ENCODE measurements around the gene PITX1.

Gene PITX1

DNA sequence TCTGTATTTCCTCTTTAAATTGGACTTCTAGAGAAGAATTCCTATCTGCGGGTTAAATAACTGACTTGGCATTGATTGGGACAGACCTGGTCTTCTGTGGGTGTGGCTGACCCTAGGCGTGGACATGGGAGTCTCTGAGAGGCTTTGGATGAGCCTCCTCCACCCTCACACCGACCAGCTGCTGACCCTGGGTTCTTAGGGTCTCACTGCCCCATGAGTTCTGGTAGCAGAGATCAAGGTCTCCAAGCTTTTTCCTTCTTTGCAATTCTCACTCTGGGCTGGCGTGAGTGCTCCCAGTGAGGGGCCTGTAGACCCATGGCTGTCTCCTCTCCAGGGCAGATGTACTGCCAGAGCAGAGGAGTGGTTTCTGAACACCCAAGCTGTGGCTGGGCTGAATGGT is 41.6 kb upstream of the PITX1 start:
- DNase-seq (ENCODE audit: low read depth) = no peak
- H3K4me3 ChIP-seq (ENCODE audit: control insufficient read depth, low read depth, low read length) = no peak overlapping the region
- TF ChIP-seq, protein P1, sequence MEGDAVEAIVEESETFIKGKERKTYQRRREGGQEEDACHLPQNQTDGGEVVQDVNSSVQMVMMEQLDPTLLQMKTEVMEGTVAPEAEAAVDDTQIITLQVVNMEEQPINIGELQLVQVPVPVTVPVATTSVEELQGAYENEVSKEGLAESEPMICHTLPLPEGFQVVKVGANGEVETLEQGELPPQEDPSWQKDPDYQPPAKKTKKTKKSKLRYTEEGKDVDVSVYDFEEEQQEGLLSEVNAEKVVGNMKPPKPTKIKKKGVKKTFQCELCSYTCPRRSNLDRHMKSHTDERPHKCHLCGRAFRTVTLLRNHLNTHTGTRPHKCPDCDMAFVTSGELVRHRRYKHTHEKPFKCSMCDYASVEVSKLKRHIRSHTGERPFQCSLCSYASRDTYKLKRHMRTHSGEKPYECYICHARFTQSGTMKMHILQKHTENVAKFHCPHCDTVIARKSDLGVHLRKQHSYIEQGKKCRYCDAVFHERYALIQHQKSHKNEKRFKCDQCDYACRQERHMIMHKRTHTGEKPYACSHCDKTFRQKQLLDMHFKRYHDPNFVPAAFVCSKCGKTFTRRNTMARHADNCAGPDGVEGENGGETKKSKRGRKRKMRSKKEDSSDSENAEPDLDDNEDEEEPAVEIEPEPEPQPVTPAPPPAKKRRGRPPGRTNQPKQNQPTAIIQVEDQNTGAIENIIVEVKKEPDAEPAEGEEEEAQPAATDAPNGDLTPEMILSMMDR (IDR thresholded peaks at IDR 0.05; ENCODE audit: control insufficient read depth, insufficient read depth, low read depth, low read length, missing control alignments) = no peak

DNA sequence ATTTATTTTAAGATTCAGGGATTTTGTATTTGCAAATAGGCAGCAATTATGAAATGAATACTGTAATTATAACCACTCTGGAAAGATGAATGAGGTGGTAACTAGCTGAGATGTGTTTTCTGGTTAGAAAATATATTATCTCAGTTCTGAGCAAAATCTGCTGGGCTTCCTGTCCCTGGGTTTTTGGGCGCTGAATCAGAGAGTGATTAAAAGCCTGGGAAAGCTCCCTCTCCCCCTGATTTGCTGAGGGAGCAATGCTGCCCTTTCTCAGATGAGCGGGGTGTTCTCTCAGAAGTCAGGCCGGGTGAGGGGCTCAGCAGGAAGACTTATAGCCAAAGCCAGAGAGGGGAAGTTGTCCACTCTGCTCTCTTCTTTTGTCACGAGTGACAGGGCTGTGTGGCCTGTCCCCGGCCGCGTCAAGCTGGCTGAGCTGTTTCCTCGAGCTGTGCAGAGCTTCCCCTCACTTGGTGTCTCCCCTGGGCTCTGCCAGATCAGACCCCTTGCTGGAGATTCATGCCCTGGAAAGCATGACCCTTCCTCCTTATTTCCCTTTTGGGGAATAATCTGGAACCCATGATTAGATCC is 39.8 kb upstream of the PITX1 start:
- no peak overlapping the region for H3K4me3 ChIP-seq (ENCODE audit: control insufficient read depth, low read depth, low read length)
- no peak for DNase-seq (ENCODE audit: low read depth)
- TF ChIP-seq, protein P1 (IDR thresholded peaks at IDR 0.05; ENCODE audit: control insufficient read depth, insufficient read depth, low read depth, low read length, missing control alignments) = no peak

- no peak for DNase-seq (ENCODE audit: low read depth)
- TF ChIP-seq, protein P1 (IDR thresholded peaks at IDR 0.05; ENCODE audit: control insufficient read depth, insufficient read depth, low read depth, low read length, missing control alignments) = no peak
- no peak overlapping the region for H3K4me3 ChIP-seq (ENCODE audit: control insufficient read depth, low read depth, low read length)
Measured at GRCh38 chr5:135072387-135073281, 38.6 kb upstream of the PITX1 start.

DNA sequence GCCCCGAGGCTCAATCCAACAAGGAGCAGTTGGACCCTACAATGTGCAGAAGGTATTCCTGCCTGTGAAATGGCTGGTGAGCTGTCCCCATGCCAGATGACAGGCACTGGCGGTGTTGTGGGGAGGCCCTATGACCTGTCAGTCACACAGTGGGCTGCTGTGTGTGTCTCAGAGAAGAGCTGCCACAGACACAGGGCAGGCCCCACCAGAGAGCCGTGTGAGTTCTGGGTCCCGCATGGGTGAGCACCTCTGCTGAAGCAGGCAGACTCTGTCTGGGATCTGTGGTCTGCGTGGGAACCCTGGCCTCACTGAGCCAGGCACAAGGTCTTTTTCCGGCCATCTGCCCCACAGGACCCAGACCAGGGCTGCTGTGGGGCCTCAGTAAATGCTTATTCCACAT is 37.3 kb upstream of the PITX1 start:
- no peak for DNase-seq (ENCODE audit: low read depth)
- no peak overlapping the region for H3K4me3 ChIP-seq (ENCODE audit: control insufficient read depth, low read depth, low read length)
- TF ChIP-seq, protein P1 (IDR thresholded peaks at IDR 0.05; ENCODE audit: control insufficient read depth, insufficient read depth, low read depth, low read length, missing control alignments) = no peak

DNA sequence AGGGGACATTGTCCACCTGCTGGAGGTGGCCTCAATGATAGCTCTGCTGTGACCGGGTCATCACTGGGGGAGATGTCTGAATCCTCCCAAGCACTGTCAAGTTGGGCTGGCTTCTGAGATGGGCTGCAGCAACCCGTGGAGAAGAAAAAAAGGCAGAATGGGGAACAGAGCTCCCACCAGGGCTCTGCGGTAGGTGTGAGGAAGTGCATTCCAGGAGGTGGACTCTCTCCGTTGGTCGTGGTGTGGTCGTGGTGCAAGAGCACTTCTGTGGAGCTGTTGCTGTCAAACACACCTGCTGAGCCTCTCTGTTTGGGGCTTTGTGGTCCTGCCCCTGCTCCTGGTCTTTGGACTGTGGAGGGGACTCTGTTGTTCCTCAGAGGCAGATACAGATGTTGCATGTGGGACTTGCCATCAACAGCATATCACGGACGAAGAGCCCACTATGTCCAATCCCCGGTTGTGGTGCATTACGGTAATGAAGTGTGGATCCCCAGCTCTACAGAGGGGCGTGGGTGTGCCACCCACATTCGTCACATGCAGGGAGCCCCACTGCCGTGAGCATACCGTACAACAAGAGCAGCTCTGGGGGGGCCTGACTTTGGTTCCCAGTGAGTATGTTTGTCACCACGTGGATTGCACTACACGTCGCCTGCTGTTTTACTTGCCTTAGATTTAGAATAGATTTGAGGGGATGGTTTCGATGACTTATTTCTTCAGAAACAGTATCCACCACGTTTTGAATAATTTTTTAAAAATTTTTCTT is 36.0 kb upstream of the PITX1 start:
- H3K4me3 ChIP-seq (ENCODE audit: control insufficient read depth, low read depth, low read length) = no peak overlapping the region
- DNase-seq (ENCODE audit: low read depth) = no peak
- TF ChIP-seq, protein P1 (IDR thresholded peaks at IDR 0.05; ENCODE audit: control insufficient read depth, insufficient read depth, low read depth, low read length, missing control alignments) = no peak

- no peak overlapping the region for H3K4me3 ChIP-seq (ENCODE audit: control insufficient read depth, low read depth, low read length)
- TF ChIP-seq, protein P1 (IDR thresholded peaks at IDR 0.05; ENCODE audit: control insufficient read depth, insufficient read depth, low read depth, low read length, missing control alignments) = no peak
- DNase-seq (ENCODE audit: low read depth) = no peak
Measured at GRCh38 chr5:135069016-135069770, 35.2 kb upstream of the PITX1 start.

All from AG09309 (cell line).